NCI-H128 (cell line): ENCODE measurements around the gene TEX22.

Experiments
- DNase-seq: peaks from one replicate; lab custom pipeline; 2025; ENCODE audit not compliant: unreplicated experiment; lab: John Stamatoyannopoulos, UW

TEX22 gene

GRCh38 chr14:105384041-105384557 is 14.2 kb upstream of the TEX22 start:
- no peak for DNase-seq

GRCh38 chr14:105384605-105385321 is 13.6 kb upstream of the TEX22 start:
- DNase-seq, result no peak

- DNase-seq, result no peak
Measured at GRCh38 chr14:105385322-105385637, 13.1 kb upstream of the TEX22 start.

GRCh38 chr14:105385698-105386365 is 12.5 kb upstream of the TEX22 start:
- DNase-seq, result no peak

GRCh38 chr14:105386581-105387529 is 11.5 kb upstream of the TEX22 start:
- no peak for DNase-seq

- DNase-seq, result no peak
Measured at GRCh38 chr14:105387530-105387922, 10.8 kb upstream of the TEX22 start.

GRCh38 chr14:105388110-105388951 is 10.0 kb upstream of the TEX22 start:
- no peak for DNase-seq

GRCh38 chr14:105388976-105389375 is 9.4 kb upstream of the TEX22 start:
- DNase-seq, result no peak

GRCh38 chr14:105389534-105389933 is 8.8 kb upstream of the TEX22 start:
- DNase-seq, result no peak

GRCh38 chr14:105389976-105390848 is 8.1 kb upstream of the TEX22 start:
- DNase-seq, result no peak

- DNase-seq, result no peak
Measured at GRCh38 chr14:105390849-105391500, 7.4 kb upstream of the TEX22 start.

GRCh38 chr14:105391541-105391940 is 6.8 kb upstream of the TEX22 start:
- DNase-seq, result no peak

- DNase-seq, result no peak
Measured at GRCh38 chr14:105392131-105393090, 5.9 kb upstream of the TEX22 start.

GRCh38 chr14:105393151-105393550 is 5.2 kb upstream of the TEX22 start:
- DNase-seq, result no peak

GRCh38 chr14:105394714-105395537 is 3.4 kb upstream of the TEX22 start:
- no peak for DNase-seq

GRCh38 chr14:105395538-105395854 is 2.8 kb upstream of the TEX22 start:
- no peak for DNase-seq

- no peak for DNase-seq
Measured at GRCh38 chr14:105397350-105397931, 897 bp upstream of the TEX22 start.
